HEK293 (cell line): ENCODE results near the gene LRP1B.

Experiments used
- CTCF ChIA-PET: fragments of 350-600 bp; formaldehyde crosslinking; extraction: SDS; loops from one replicate; lab custom pipeline; 2021; ENCODE audit warnings: antibody characterized with exemption; lab: Yijun Ruan, JAX
- POLR2A ChIA-PET: fragments of 300-600 bp; formaldehyde crosslinking; extraction: SDS; loops from one replicate; lab custom pipeline; 2020; ENCODE audit warnings: antibody characterized with exemption, inconsistent platforms; lab: Yijun Ruan, JAX
- H3K27ac ChIP-seq: fragments of 200-500 bp; sonication (Bioruptor generic); 2 replicates; pipeline ENCODE4 v1.5.1; 2014; ENCODE audit warnings: low read depth, low read length, control low read depth, inconsistent platforms; ENCODE audit errors: extremely low read depth
- H3K36me3 ChIP-seq, 2 experiments: fragments of 200-500 bp in 1 of 2; sonication (Bioruptor generic) in 1 of 2; 1 replicate in 1 of 2; 2 replicates in 1 of 2; pipeline ENCODE4 v1.5.1; 2014 to 2017; ENCODE audit warnings: inconsistent platforms in 2 of 2, low read length in 2 of 2; ENCODE audit not compliant: control insufficient read depth in 2 of 2, insufficient read depth in 1 of 2
- H3K4me1 ChIP-seq: fragments of 200-500 bp; sonication (Bioruptor generic); 2 replicates; pipeline ENCODE4 v1.5.1; 2014; ENCODE audit warnings: mild to moderate bottlenecking, low read length, inconsistent platforms; ENCODE audit not compliant: control insufficient read depth, insufficient read depth
- H3K4me3 ChIP-seq: 2 replicates; pipeline ENCODE4 v1.5.1; 2011; ENCODE audit warnings: low read depth, mild to moderate bottlenecking, control low read depth, low read length, moderate library complexity
- H3K9me3 ChIP-seq: fragments of 200-500 bp; sonication (Bioruptor generic); 2 replicates; pipeline ENCODE4 v1.5.1; 2014; ENCODE audit warnings: low read depth, low read length, inconsistent platforms; ENCODE audit not compliant: control insufficient read depth, insufficient read depth
- GFI1B ChIP-seq: fragments of 450-650 bp; formaldehyde crosslinking; IDR thresholded peaks from 2 replicates; pipeline ENCODE4 v1.5.1; 2016; ENCODE audit warnings: missing biosample characterization, missing genetic modification characterization
- GLI4 ChIP-seq: fragments of 450-650 bp; formaldehyde crosslinking; IDR thresholded peaks from 2 replicates; pipeline ENCODE4 v1.5.1; 2016; ENCODE audit warnings: missing biosample characterization, missing genetic modification characterization
- KLF17 ChIP-seq: fragments of 450-650 bp; formaldehyde crosslinking; IDR thresholded peaks from 2 replicates; pipeline ENCODE4 v1.5.1; 2016; ENCODE audit warnings: missing biosample characterization, missing genetic modification characterization
- MZF1 ChIP-seq: fragments of 450-650 bp; formaldehyde crosslinking; IDR thresholded peaks from 2 replicates; pipeline ENCODE4 v1.5.1; 2017; ENCODE audit warnings: missing biosample characterization, missing genetic modification characterization, borderline replicate concordance
- REST ChIP-seq: fragments of 450-650 bp; formaldehyde crosslinking; IDR thresholded peaks from 2 replicates; pipeline ENCODE4 v1.5.1; 2016; ENCODE audit warnings: missing biosample characterization, missing genetic modification characterization
- SCRT1 ChIP-seq: fragments of 450-650 bp; formaldehyde crosslinking; IDR thresholded peaks from 2 replicates; pipeline ENCODE4 v1.5.1; 2016; ENCODE audit warnings: missing biosample characterization, missing genetic modification characterization, borderline replicate concordance
- SP7 ChIP-seq: fragments of 450-650 bp; formaldehyde crosslinking; IDR thresholded peaks from 2 replicates; pipeline ENCODE4 v1.5.1; 2016; ENCODE audit warnings: missing biosample characterization, missing genetic modification characterization
- ZBTB21 ChIP-seq: fragments of 450-650 bp; formaldehyde crosslinking; IDR thresholded peaks from 2 replicates; pipeline ENCODE4 v1.5.1; 2017; ENCODE audit warnings: missing biosample characterization, missing genetic modification characterization
- ZNF10 ChIP-seq: fragments of 450-650 bp; formaldehyde crosslinking; IDR thresholded peaks from 2 replicates; pipeline ENCODE4 v1.5.1; 2017; ENCODE audit warnings: missing biosample characterization, missing genetic modification characterization
- ZNF202 ChIP-seq: fragments of 450-650 bp; formaldehyde crosslinking; IDR thresholded peaks from 2 replicates; pipeline ENCODE4 v1.5.1; 2016; ENCODE audit warnings: missing biosample characterization, missing genetic modification characterization, borderline replicate concordance
- ZNF23 ChIP-seq: fragments of 450-650 bp; formaldehyde crosslinking; IDR thresholded peaks from 2 replicates; pipeline ENCODE4 v1.5.1; 2016; ENCODE audit warnings: missing biosample characterization, missing genetic modification characterization, borderline replicate concordance
- ZNF513 ChIP-seq: fragments of 450-650 bp; IDR thresholded peaks from 2 replicates; pipeline ENCODE4 v1.5.1; 2018; ENCODE audit warnings: missing biosample characterization, missing genetic modification characterization
- ZNF776 ChIP-seq: fragments of 450-650 bp; formaldehyde crosslinking; IDR thresholded peaks from 2 replicates; pipeline ENCODE4 v1.5.0; 2017; ENCODE audit warnings: missing biosample characterization, missing genetic modification characterization, borderline replicate concordance
- ZNF777 ChIP-seq: fragments of 450-650 bp; formaldehyde crosslinking; IDR thresholded peaks from 2 replicates; pipeline ENCODE4 v1.5.1; 2017; ENCODE audit warnings: missing biosample characterization, missing genetic modification characterization, borderline replicate concordance
- ZNF785 ChIP-seq: fragments of 450-650 bp; formaldehyde crosslinking; IDR thresholded peaks from 2 replicates; pipeline ENCODE4 v1.5.1; 2016; ENCODE audit warnings: missing biosample characterization, missing genetic modification characterization

The LRP1B gene

GRCh38 chr2:141699573-141699972 lies 431.2 kb downstream of the LRP1B start (continued):
- no peak for TF ChIP-seq ZNF23

GRCh38 chr2:141698500-141698899 lies 432.3 kb downstream of the LRP1B start:
- ChIA-PET POLR2A (no interaction called here), CTCF (interaction anchor here (0.7 to 1.2 kb wide), 2 partner anchors 31 to 281 kb away, joined by 3 to 6 read pairs; no protein-coding TSS in a partner anchor)
- no peak overlapping the region for H3K4me3 ChIP-seq
- TF ChIP-seq ZNF202: no peak
- no peak overlapping the region for H3K27ac ChIP-seq
- H3K4me1 ChIP-seq: no peaks in the 10 kb centered on the region
- no peaks in the 10 kb centered on the region for H3K9me3 ChIP-seq
- no peaks in the 10 kb centered on the region for H3K36me3 ChIP-seq

- ChIA-PET POLR2A (no interaction called here), CTCF (no interaction called here)
- H3K9me3 ChIP-seq: no peaks in the 10 kb centered on the region
- H3K27ac ChIP-seq: no peak overlapping the region
- TF ChIP-seq GLI4 (tag by site-specific recombination) (no peak), REST (tag by site-specific recombination) (no peak), GFI1B (tag by site-specific recombination) (no peak), SP7 (no peak), ZNF513 (tag by site-specific recombination) (no peak), MZF1 (no peak), ZBTB21 (no peak), ZNF785 (tag by site-specific recombination) (no peak), ZNF777 (tag by site-specific recombination) (no peak), ZNF776 (tag by site-specific recombination) (no peak), KLF17 (tag by site-specific recombination) (no peak)
- H3K4me3 ChIP-seq: no peak overlapping the region
- no peaks in the 10 kb centered on the region for H3K4me1 ChIP-seq
- no peaks in the 10 kb centered on the region for H3K36me3 ChIP-seq
Measured at GRCh38 chr2:141697035-141697434, 433.8 kb downstream of the LRP1B start.

GRCh38 chr2:141694180-141694579 lies 436.6 kb downstream of the LRP1B start:
- H3K4me3 ChIP-seq: no peak overlapping the region
- ChIA-PET POLR2A (no interaction called here), CTCF (interaction anchor here (0.6 to 0.7 kb wide), 2 partner anchors 67 to 573 kb away, joined by 3 read pairs; no protein-coding TSS in a partner anchor)
- H3K27ac ChIP-seq: no peak overlapping the region
- TF ChIP-seq ZNF10 (tag by site-specific recombination): no peak
- no peak for TF ChIP-seq SCRT1 (tag by site-specific recombination)
- TF ChIP-seq, all 188 proteins: peak for 0
- Histone ChIP-seq H3K4me1 (no peaks in the 10 kb centered on the region), H3K9me3 (no peaks in the 10 kb centered on the region), H3K36me3 (no peaks in the 10 kb centered on the region)
